Smooth muscle cell (in vitro differentiated cells): ENCODE measurements around the gene IGIP. TPM values are rescaled to one million over a fixed set of nuclear protein-coding genes. Genes with fewer than 3 reads are reported as not detected.

ENCODE experiments used
- DNase-seq: peaks from one replicate; lab custom pipeline; 2025; ENCODE audit not compliant: unreplicated experiment; lab: John Stamatoyannopoulos, UW
- H2AFZ ChIP-seq: fragments of 200-600 bp; sonication (generic); 2 replicates; pipeline ENCODE4 v1.6.0; 2016; ENCODE audit warnings: antibody characterized with exemption, low read depth, mild to moderate bottlenecking
- H3F3A ChIP-seq: fragments of 200-600 bp; sonication (generic); 2 replicates; pipeline ENCODE4 v1.6.0; 2017; ENCODE audit warnings: antibody characterized with exemption, low read depth
- H3K27ac ChIP-seq: fragments of 200-600 bp; sonication (generic); 2 replicates; pipeline ENCODE4 v1.5.1; 2016; ENCODE audit warnings: low read depth, mild to moderate bottlenecking
- H3K27me3 ChIP-seq: fragments of 200-600 bp; sonication (generic); 2 replicates; pipeline ENCODE4 v1.6.1; 2016; ENCODE audit warnings: low read depth, mild to moderate bottlenecking
- H3K36me3 ChIP-seq: fragments of 200-600 bp; sonication (generic); 2 replicates; pipeline ENCODE4 v1.5.1; 2016; ENCODE audit warnings: low read depth
- H3K4me1 ChIP-seq: fragments of 200-600 bp; sonication (generic); 2 replicates; pipeline ENCODE4 v1.5.1; 2016; ENCODE audit warnings: low read depth
- H3K4me2 ChIP-seq: fragments of 200-600 bp; sonication (generic); 2 replicates; pipeline ENCODE4 v1.6.0; 2016; ENCODE audit warnings: mild to moderate bottlenecking
- H3K4me3 ChIP-seq: fragments of 200-600 bp; sonication (generic); 2 replicates; pipeline ENCODE4 v1.5.1; 2016; ENCODE audit warnings: mild to moderate bottlenecking
- H3K79me2 ChIP-seq: fragments of 200-600 bp; sonication (generic); 2 replicates; pipeline ENCODE4 v1.6.0; 2016; ENCODE audit warnings: low read depth, mild to moderate bottlenecking
- H3K9ac ChIP-seq: fragments of 200-600 bp; sonication (generic); 2 replicates; pipeline ENCODE4 v1.6.0; 2016; ENCODE audit warnings: low read depth
- H3K9me3 ChIP-seq: fragments of 200-600 bp; sonication (generic); replicated peaks from 2 replicates; pipeline ENCODE4 v1.5.1; 2016; ENCODE audit warnings: low read depth
- H4K20me1 ChIP-seq: fragments of 200-600 bp; sonication (generic); 2 replicates; pipeline ENCODE4 v1.6.0; 2016; ENCODE audit warnings: low read depth
- WGBS: methylation state at CpG from one replicate; pipeline ENCODE4 v1.1.7; 2016; ENCODE audit warnings: low lambda C conversion rate; 5-methylcytosine and 5-hydroxymethylcytosine counted together
- polyA plus RNA-seq: library from polyadenylated mRNA; unstranded; fragments of >200 nt; fragmentation: Nextera tagmentation; extraction: Ambion mirVana; gene quantifications from 2 replicates; pipeline ENCODE4 v1.2.1, GENCODE V29; 2016
- total RNA-seq: library from RNA; depleted of rRNA; stranded (reverse); fragments of >200 nt; gene quantifications from 2 replicates; pipeline ENCODE4 v1.2.3, GENCODE V29; 2014
- TF ChIP-seq, protein P1 (sequence below): fragments of 200-600 bp; sonication (generic); IDR thresholded peaks from 2 replicates; pipeline ENCODE4 v1.5.1; 2017; ENCODE audit warnings: borderline replicate concordance, mild to moderate bottlenecking, antibody characterized with exemption; ENCODE audit not compliant: insufficient read depth, poor library complexity, severe bottlenecking

Gene IGIP
- total RNA-seq = 2.5 and 4.3 TPM in 2 replicates
- 0.72 and 1.4 TPM in 2 replicates for polyA plus RNA-seq

DNA sequence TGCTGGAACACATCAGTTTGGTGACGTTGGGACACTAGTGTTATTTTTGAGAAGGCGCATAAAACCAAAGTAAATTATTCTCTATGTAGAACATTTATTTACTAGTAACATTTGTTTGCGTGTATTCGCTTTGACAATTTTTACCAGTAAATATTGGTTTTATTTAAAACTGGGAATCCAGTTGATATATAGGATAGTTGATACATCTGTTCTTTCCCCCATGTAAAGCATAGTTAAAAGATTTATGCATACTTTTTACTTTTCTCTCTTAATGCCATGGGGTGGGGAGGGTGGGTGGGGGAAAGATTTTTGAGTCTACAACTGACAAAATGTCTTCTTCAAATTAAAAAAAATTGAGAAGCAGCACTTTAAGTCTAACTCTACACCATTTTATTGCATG is at the start of gene IGIP:
IGIP (plus strand) TSS at position 301 of the 400 bp plus-strand sequence. CDS start 2,540 bp downstream, outside the sequence.
- DNase-seq = no peak
- Histone ChIP-seq H3K9ac (no peak within 1 kb of the TSS), H4K20me1 (peaks cover 86% of the 10 kb centered on the region), H3K4me3 (no peak within 1 kb of the TSS), H3K4me2 (no peak within 1 kb of the TSS), H3F3A (no peaks in the 10 kb centered on the region), H3K79me2 (peaks cover 8% of the 10 kb centered on the region), H3K27me3 (peaks cover 4% of the 10 kb centered on the region), H3K4me1 (no peaks in the 10 kb centered on the region), H3K36me3 (no peaks in the 10 kb centered on the region), H3K9me3 (no peaks in the 10 kb centered on the region), H2AFZ (no peak within 1 kb of the TSS), H3K27ac (no peak within 1 kb of the TSS)
- 97% methylated on average over 4 of the region's 4 CpGs for WGBS
- TF ChIP-seq, protein P1, sequence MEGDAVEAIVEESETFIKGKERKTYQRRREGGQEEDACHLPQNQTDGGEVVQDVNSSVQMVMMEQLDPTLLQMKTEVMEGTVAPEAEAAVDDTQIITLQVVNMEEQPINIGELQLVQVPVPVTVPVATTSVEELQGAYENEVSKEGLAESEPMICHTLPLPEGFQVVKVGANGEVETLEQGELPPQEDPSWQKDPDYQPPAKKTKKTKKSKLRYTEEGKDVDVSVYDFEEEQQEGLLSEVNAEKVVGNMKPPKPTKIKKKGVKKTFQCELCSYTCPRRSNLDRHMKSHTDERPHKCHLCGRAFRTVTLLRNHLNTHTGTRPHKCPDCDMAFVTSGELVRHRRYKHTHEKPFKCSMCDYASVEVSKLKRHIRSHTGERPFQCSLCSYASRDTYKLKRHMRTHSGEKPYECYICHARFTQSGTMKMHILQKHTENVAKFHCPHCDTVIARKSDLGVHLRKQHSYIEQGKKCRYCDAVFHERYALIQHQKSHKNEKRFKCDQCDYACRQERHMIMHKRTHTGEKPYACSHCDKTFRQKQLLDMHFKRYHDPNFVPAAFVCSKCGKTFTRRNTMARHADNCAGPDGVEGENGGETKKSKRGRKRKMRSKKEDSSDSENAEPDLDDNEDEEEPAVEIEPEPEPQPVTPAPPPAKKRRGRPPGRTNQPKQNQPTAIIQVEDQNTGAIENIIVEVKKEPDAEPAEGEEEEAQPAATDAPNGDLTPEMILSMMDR = no peak

DNA sequence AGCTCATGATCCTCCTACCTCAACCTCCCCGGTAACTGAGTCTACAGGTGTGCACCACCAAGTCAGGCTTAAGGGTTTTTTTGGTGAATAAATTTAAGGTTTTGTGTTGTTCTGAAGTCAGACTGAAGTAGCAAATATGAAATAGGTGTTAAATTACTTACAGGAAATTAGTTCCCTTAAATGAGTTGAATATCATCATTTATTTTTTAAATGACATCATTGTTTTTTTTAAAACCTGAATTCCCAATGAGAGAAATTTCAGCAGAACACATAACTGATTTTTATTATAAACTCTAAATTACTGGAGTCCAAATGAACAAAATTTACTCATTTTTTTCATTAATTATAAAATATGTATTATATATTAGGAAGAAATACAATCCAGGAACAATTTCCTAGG is 49.6 kb upstream of the IGIP start:
- Histone ChIP-seq H3K27me3 (peaks cover 67% of the 10 kb centered on the region), H3K4me2 (no peak overlapping the region), H4K20me1 (no peaks in the 10 kb centered on the region), H3K27ac (no peak overlapping the region), H3K9me3 (no peaks in the 10 kb centered on the region), H3K79me2 (no peaks in the 10 kb centered on the region), H3K4me3 (no peak overlapping the region), H3K9ac (no peak overlapping the region), H3K36me3 (no peaks in the 10 kb centered on the region), H3K4me1 (no peaks in the 10 kb centered on the region), H2AFZ (no peak overlapping the region), H3F3A (no peaks in the 10 kb centered on the region)
- TF ChIP-seq, protein P1 = no peak
- 90% methylated on average over 1 of the region's 1 CpG for WGBS
- DNase-seq = no peak

DNA sequence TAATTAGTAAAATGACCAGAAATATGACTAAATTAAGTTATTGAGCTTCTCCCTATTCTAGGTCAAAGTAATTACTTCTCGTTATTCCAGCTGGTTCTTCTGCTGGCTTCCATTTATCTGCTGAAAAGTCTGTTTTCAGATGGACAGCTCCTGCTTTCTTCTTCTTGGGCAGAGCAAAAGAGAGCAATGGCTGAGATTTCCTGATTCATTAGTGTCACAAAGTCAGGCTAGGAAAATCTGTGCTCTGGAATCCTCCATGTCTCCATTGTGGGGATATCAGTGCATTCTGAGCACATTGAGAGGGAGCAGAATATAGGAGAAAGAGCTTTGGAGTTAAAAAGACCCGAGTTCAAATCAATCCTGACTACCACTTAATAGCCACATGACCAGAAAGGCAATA is 48.9 kb upstream of the IGIP start:
- Histone ChIP-seq H3K4me1 (no peaks in the 10 kb centered on the region), H2AFZ (no peak overlapping the region), H3K79me2 (no peaks in the 10 kb centered on the region), H3K9me3 (no peaks in the 10 kb centered on the region), H3K4me2 (no peak overlapping the region), H3K27me3 (peaks cover 67% of the 10 kb centered on the region), H3K4me3 (no peak overlapping the region), H3K27ac (no peak overlapping the region), H3K9ac (no peak overlapping the region), H4K20me1 (no peaks in the 10 kb centered on the region), H3K36me3 (no peaks in the 10 kb centered on the region), H3F3A (no peaks in the 10 kb centered on the region)
- WGBS = 74% methylated on average over 2 of the region's 2 CpGs
- no peak for DNase-seq
- TF ChIP-seq, protein P1 = no peak

DNA sequence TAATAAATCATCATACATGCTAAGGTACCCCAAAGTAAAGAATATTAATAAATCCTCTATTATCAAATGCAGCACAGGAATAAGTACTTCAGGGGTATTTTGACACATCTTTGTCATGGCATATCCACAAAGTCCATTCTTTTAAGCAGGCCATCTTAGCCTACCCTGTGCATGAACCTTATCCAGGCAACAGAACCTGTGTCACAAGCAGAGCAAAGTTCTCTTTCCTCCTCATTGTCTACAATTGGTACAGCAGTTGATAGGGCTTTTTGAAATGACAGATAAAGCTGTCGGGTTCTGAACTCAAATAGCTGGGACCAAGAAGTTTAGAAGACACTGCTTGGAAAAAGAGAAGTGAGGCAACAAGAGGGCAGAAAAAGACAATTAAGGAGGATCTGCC is 42.6 kb upstream of the IGIP start:
- 68% methylated on average over 1 of the region's 1 CpG for WGBS
- no peak overlapping the region for H3K4me2 ChIP-seq
- TF ChIP-seq, protein P1 = no peak
- no peak overlapping the region for H3K27ac ChIP-seq
- H2AFZ ChIP-seq = no peak overlapping the region
- DNase-seq = no peak
- H3K9me3 ChIP-seq = no peaks in the 10 kb centered on the region
- no peak overlapping the region for H3K9ac ChIP-seq
- H3F3A ChIP-seq = no peaks in the 10 kb centered on the region
- H3K27me3 ChIP-seq = peaks cover 80% of the 10 kb centered on the region
- H3K4me1 ChIP-seq = no peaks in the 10 kb centered on the region
- no peaks in the 10 kb centered on the region for H4K20me1 ChIP-seq
- no peaks in the 10 kb centered on the region for H3K36me3 ChIP-seq
- H3K4me3 ChIP-seq = no peak overlapping the region
- no peaks in the 10 kb centered on the region for H3K79me2 ChIP-seq
